Raji (cell line): ENCODE results near the gene CD300LD.

Experiments used
- POLR2A ChIP-seq: IDR thresholded peaks from 2 replicates; pipeline ENCODE4 v1.6.1; 2011; ENCODE audit warnings: low read depth, low read length, control low read depth; ENCODE audit not compliant: insufficient read depth

Gene CD300LD

GRCh38 chr17:74592087-74592990, at the start of gene CD300LD:
Gene CD300LD, minus strand, starts transcription at chr17:74592283. Its CDS starts 81 bp downstream, at chr17:74592202.
- no peak for TF ChIP-seq POLR2A

- TF ChIP-seq POLR2A, result no peak
Observed at GRCh38 chr17:74641224-74641957, 49.3 kb upstream of the CD300LD start.

DNA sequence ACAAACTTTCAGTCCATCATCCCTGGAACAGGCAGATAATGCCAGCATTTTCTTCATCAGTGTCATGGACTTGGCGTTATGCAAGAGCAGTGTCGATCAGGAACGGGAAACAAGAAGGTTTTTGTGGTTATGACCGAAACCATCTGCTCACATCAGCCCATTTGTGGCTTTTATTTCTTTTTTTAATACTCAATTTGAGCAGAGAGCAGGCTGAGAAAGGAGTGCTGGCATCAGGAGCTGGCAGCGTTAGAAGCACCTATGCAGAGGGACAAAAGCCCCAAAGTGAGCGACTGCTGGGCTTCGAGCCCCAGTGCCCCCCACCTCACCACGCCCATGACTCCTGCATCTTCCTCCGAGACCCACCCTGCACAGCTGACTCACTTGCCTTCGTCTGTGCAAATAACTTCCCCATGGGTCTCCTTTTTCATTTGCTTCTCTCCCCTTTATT, 47.6 kb upstream of the CD300LD start:
- TF ChIP-seq POLR2A, result no peak

GRCh38 chr17:74637926-74638325, 45.8 kb upstream of the CD300LD start:
- TF ChIP-seq POLR2A, result no peak

GRCh38 chr17:74637265-74637664, 45.2 kb upstream of the CD300LD start:
- no peak for TF ChIP-seq POLR2A

DNA sequence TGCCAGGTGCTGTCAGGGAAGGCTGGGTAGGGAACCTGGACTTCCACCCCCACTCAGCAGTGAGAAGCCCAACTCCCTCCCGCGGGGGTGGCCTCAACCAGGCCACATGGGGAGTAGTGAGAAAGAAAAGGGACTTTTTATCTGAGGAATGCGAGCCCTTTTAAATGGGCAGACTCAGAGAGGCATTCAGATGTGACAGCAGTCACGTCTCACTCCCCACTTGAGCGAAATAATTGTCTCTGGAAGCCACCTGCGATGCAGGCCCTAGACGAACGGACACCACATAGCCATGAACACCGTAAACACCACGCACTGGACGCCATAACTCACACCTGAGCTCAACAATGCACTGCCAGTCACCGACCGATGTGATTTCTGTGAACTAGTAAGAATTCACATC, 43.3 kb upstream of the CD300LD start:
- TF ChIP-seq POLR2A, result no peak

DNA sequence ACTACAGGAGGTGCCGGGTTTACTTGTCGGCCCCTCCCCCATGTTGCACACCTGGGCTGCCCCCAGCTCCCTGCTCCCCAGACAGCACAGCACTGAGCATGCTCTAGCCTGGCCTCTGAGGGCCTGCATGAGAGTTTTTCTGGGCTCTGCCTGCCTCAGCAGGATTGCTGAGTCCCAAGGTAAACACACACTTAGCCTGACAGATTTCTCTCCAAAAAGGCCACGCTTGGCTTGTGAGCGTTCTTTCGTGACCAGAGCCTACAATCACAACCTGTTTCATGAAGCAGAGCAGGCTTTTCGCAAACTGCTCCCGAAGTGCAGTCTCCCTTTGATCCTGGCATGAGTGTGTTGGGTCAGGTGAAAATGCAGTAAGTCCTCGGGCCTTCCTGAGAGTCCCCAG, 41.2 kb upstream of the CD300LD start:
- no peak for TF ChIP-seq POLR2A

DNA sequence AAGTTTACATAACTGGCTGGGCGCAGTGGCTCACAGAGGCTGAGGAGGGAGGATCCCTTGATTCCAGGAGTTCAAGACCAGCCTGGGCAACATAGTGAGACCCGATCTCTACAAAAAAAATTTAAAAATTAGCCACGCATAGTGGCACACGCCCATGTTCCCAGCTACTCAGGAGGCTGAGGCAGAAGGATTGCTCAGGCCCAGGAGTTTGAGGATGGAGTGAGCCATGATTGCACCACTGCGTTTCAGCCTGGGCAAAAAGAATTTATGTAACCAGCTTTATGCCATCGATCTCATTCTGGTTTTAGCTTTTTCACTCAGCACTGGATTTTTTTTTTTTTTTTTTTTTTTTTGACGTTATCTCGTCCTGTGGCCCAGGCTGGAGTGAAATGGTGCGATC, 40.5 kb upstream of the CD300LD start:
- no peak for TF ChIP-seq POLR2A

DNA sequence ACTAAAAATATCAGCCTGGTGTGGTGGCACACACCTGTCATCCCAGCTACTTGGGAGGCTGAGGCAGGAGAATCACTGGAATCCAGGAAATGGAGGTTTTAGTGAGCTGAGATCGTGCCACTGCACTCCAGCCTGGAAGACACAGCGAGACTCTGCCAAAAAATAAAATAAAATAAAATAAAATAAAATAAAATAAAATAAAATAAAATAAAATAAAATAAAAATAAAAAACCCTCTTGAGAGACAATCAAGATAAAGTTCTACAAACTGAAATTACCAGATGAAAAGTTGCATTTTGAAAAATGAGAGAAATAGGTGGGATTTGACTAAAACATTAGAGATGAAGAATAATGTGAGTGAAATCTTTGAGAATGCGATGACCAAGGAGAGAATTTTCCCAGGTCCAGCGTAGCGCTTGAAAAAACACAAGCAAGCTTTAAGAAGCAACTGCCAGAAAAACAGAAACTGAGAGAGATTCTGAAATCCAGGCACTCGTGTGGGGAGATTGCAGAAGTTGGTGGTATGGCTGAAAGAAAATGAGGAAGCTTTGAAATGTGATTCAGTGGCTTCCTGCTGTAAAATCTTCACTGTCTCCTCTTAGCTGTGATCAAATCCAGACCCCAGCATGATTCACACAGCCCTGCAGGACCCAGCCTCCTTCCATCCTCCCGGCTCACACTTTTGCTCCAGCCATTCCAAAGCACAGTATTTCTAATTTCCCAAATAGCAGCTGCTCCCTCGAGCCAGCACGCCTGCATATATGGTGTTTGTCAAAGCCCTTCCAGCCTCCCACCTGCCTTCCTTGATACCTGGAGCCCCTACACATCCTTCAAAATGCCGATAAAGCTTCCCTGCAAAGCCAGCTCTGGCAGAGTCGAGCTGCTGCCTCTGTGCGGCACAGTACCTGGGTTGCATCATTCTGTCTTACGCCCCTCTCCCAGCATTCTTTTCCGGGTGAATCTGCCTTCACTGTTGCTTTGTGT, 39.7 kb upstream of the CD300LD start:
- TF ChIP-seq POLR2A, result no peak

GRCh38 chr17:74625661-74626060, 33.6 kb upstream of the CD300LD start:
- TF ChIP-seq POLR2A, result no peak

- TF ChIP-seq POLR2A, result no peak
Observed at GRCh38 chr17:74624131-74624530, 32.0 kb upstream of the CD300LD start.

GRCh38 chr17:74623693-74624093, 31.6 kb upstream of the CD300LD start, which contains the start of gene CD300E:
Gene CD300E, minus strand, starts transcription at chr17:74623738. Its CDS starts 117 bp downstream, at chr17:74623621.
- no peak for TF ChIP-seq POLR2A

GRCh38 chr17:74619077-74619673, 27.1 kb upstream of the CD300LD start:
- no peak for TF ChIP-seq POLR2A

DNA sequence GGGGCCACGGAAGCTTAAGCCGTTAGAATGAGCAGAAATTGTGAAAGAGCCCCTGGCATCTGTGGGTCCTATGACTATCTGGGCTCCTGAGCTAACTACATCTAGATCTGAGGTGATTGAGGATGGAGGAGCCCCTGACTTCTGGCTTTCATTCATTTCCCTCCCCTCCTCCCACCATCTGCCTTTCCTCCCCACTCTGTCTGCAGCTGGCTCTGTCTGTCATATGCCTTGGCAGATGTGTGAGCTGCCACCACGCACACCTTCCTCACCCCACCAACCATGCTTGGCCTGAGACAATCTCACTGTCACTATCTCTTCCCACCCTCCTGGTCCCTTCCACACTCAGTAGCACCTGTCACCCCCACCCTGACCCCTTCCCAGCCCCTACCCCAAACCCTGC, 26.4 kb upstream of the CD300LD start:
- no peak for TF ChIP-seq POLR2A
